ENCODE data around the gene CCDC88B.

- TF ChIP-seq, protein P1, sequence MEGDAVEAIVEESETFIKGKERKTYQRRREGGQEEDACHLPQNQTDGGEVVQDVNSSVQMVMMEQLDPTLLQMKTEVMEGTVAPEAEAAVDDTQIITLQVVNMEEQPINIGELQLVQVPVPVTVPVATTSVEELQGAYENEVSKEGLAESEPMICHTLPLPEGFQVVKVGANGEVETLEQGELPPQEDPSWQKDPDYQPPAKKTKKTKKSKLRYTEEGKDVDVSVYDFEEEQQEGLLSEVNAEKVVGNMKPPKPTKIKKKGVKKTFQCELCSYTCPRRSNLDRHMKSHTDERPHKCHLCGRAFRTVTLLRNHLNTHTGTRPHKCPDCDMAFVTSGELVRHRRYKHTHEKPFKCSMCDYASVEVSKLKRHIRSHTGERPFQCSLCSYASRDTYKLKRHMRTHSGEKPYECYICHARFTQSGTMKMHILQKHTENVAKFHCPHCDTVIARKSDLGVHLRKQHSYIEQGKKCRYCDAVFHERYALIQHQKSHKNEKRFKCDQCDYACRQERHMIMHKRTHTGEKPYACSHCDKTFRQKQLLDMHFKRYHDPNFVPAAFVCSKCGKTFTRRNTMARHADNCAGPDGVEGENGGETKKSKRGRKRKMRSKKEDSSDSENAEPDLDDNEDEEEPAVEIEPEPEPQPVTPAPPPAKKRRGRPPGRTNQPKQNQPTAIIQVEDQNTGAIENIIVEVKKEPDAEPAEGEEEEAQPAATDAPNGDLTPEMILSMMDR (IDR thresholded peaks at IDR 0.05; ENCODE audit: poor library complexity, severe bottlenecking), result no peak
- no peak for TF ChIP-seq EZH2 (IDR thresholded peaks at IDR 0.05; ENCODE audit: borderline replicate concordance, insufficient read depth, low read length, poor library complexity, severe bottlenecking)
- no peak for TF ChIP-seq POLR2AphosphoS5 (IDR thresholded peaks at IDR 0.05)
- TF ChIP-seq SMC3 (conservative IDR thresholded peaks at IDR 0.05; ENCODE audit: poor library complexity), result no peak
- TF ChIP-seq MXI1 (conservative IDR thresholded peaks at IDR 0.05; ENCODE audit: poor library complexity, severe bottlenecking), result no peak
- TF ChIP-seq, protein P2, sequence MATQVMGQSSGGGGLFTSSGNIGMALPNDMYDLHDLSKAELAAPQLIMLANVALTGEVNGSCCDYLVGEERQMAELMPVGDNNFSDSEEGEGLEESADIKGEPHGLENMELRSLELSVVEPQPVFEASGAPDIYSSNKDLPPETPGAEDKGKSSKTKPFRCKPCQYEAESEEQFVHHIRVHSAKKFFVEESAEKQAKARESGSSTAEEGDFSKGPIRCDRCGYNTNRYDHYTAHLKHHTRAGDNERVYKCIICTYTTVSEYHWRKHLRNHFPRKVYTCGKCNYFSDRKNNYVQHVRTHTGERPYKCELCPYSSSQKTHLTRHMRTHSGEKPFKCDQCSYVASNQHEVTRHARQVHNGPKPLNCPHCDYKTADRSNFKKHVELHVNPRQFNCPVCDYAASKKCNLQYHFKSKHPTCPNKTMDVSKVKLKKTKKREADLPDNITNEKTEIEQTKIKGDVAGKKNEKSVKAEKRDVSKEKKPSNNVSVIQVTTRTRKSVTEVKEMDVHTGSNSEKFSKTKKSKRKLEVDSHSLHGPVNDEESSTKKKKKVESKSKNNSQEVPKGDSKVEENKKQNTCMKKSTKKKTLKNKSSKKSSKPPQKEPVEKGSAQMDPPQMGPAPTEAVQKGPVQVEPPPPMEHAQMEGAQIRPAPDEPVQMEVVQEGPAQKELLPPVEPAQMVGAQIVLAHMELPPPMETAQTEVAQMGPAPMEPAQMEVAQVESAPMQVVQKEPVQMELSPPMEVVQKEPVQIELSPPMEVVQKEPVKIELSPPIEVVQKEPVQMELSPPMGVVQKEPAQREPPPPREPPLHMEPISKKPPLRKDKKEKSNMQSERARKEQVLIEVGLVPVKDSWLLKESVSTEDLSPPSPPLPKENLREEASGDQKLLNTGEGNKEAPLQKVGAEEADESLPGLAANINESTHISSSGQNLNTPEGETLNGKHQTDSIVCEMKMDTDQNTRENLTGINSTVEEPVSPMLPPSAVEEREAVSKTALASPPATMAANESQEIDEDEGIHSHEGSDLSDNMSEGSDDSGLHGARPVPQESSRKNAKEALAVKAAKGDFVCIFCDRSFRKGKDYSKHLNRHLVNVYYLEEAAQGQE (IDR thresholded peaks at IDR 0.05; ENCODE audit: borderline replicate concordance), result no peak
- TF ChIP-seq EP300 (conservative IDR thresholded peaks at IDR 0.05; ENCODE audit: poor library complexity, severe bottlenecking), result no peak
- TF ChIP-seq TAF1 (IDR thresholded peaks at IDR 0.05; ENCODE audit: low read depth), result no peak
Measured at GRCh38 chr11:64381350-64381749, 41.3 kb downstream of the CCDC88B start.

All from neural cell (in vitro differentiated cells).